ENCODE results near the gene DACH2. TPM values are rescaled to one million over a fixed set of nuclear protein-coding genes. Genes with fewer than 3 reads are reported as not detected.

The DACH2 gene
- polyA plus RNA-seq (2012; rRNA removed) = not detected in 2 replicates
- polyA plus RNA-seq (2012; cell fraction: cytosol; rRNA removed) = not detected in 2 replicates
- 0.02 TPM in 1 of 2 replicates, not detected in the other for polyA plus RNA-seq (2012; cell fraction: nucleus; rRNA removed)

DNA sequence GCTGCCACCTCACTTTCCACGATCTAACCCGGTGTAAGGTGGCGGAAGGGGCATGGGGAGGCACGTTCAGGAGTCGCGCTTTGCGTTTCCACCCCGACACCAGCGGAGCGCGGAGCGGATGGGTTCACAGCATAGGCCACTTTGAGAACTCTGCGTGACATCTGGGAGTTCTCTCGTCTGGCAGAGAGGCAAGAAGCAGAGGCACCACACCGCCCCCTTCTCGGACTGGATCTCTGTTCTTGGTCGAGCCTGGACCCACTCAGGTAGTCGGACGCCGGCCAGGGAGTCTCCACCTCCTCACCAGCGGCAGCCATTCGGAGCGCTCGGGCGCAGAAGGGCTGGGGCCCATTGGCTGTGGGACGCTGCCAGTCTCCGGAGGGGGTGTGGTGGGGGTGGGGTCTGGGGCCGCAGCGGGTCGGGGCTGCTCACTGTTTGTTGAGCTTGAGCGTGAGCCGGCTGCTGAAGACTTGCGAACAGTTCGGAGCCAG lies at the start of gene DACH2:
Gene DACH2 (plus strand): TSS at position 428 of the 488 bp plus-strand sequence.
- Histone ChIP-seq H3K9me2 (no peaks in the 10 kb centered on the region; the same call in 1 of the 2 replicates), H3F3A (replicated peaks; ENCODE audit: insufficient read depth) (no peaks in the 10 kb centered on the region), H2AFZ (ENCODE audit: low read depth) (peak within 1 kb of the TSS; percentile 87; the same call in 1 of the 2 replicates), H3K4me1 (ENCODE audit: control insufficient read depth in 1 of 2, insufficient read depth in 2 of 2, low read depth in 1 of 2, low read length in 1 of 2) (peaks cover 0 to 6% of the 10 kb centered on the region in 2 experiments; a peak in 1 of 4 replicates), H3K9me3 (no peaks in the 10 kb centered on the region), H3K36me3 (replicated peaks in 1 of 2; ENCODE audit: control insufficient read depth in 1 of 2, insufficient read depth in 2 of 2, low read length in 1 of 2) (no peaks in the 10 kb centered on the region), H3K27me3 (ENCODE audit: insufficient read depth) (peaks cover 38% of the 10 kb centered on the region), H3K4me3 (ENCODE audit: low read depth in 2 of 2, low read length in 1 of 2) (peak within 1 kb of the TSS; percentile 45 to 67), H3K79me2 (ENCODE audit: insufficient read depth) (no peaks in the 10 kb centered on the region), H4K20me1 (ENCODE audit: insufficient read depth) (no peaks in the 10 kb centered on the region), H3K9ac (no peak within 1 kb of the TSS), H3K27ac (ENCODE audit: low read depth in 2 of 2, low read length in 1 of 2) (no peak within 1 kb of the TSS), H3K4me2 (peak within 1 kb of the TSS; percentile 81)
- POLR2A ChIA-PET = no interaction called here
- 21% methylated on average over 28 of the region's 34 CpGs for WGBS (ENCODE audit: low lambda C conversion rate)
- CTCF ChIA-PET = no interaction called here
- peak; percentile 78 for DNase-seq
- no peak for TF ChIP-seq EP300 (IDR thresholded peaks at IDR 0.05; ENCODE audit: borderline replicate concordance in 1 of 2, low read depth in 1 of 2, low read length in 1 of 2)
- TF ChIP-seq, protein P1, sequence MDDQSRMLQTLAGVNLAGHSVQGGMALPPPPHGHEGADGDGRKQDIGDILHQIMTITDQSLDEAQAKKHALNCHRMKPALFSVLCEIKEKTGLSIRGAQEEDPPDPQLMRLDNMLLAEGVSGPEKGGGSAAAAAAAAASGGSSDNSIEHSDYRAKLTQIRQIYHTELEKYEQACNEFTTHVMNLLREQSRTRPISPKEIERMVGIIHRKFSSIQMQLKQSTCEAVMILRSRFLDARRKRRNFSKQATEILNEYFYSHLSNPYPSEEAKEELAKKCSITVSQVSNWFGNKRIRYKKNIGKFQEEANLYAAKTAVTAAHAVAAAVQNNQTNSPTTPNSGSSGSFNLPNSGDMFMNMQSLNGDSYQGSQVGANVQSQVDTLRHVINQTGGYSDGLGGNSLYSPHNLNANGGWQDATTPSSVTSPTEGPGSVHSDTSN (IDR thresholded peaks at IDR 0.05) = peak; percentile 80

- H3K9me2 ChIP-seq = no peaks in the 10 kb centered on the region
- no peak overlapping the region for H2AFZ ChIP-seq (ENCODE audit: low read depth)
- H3K4me3 ChIP-seq (ENCODE audit: low read depth in 2 of 2, low read length in 1 of 2) = no peak overlapping the region
- no peak overlapping the region for H3K4me2 ChIP-seq
- TF ChIP-seq RXRA (IDR thresholded peaks at IDR 0.05; ENCODE audit: borderline replicate concordance, low read depth) (no peak), MEF2A (IDR thresholded peaks at IDR 0.05; ENCODE audit: borderline replicate concordance, low read depth) (no peak), ELF1 (IDR thresholded peaks at IDR 0.05) (no peak), POLR2AphosphoS5 (IDR thresholded peaks at IDR 0.05; ENCODE audit: low read depth, low read length) (no peak), SMC3 (IDR thresholded peaks at IDR 0.05; ENCODE audit: low read depth, low read length) (no peak), SIN3A (IDR thresholded peaks at IDR 0.05; ENCODE audit: borderline replicate concordance, low read depth, low read length) (no peak), FOXM1 (IDR thresholded peaks at IDR 0.05; ENCODE audit: low read depth) (no peak), YY1 (IDR thresholded peaks at IDR 0.05; ENCODE audit: low read depth) (no peak), JUND (IDR thresholded peaks at IDR 0.05) (no peak), MXI1 (IDR thresholded peaks at IDR 0.05; ENCODE audit: low read depth, low read length) (no peak), GATA2 (CRISPR knock-in tag; IDR thresholded peaks at IDR 0.05) (no peak), TAF1 (IDR thresholded peaks at IDR 0.05; ENCODE audit: borderline replicate concordance, low read depth, low read length) (no peak), EP300 (IDR thresholded peaks at IDR 0.05; ENCODE audit: borderline replicate concordance in 1 of 2, low read depth in 1 of 2, low read length in 1 of 2) (no peak), GABPA (IDR thresholded peaks at IDR 0.05; ENCODE audit: low read depth) (no peak)
- TF ChIP-seq, protein P2, sequence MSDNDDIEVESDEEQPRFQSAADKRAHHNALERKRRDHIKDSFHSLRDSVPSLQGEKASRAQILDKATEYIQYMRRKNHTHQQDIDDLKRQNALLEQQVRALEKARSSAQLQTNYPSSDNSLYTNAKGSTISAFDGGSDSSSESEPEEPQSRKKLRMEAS (IDR thresholded peaks at IDR 0.05; ENCODE audit: low read depth) = no peak
- TF ChIP-seq, protein P1 (IDR thresholded peaks at IDR 0.05) = no peak
- TF ChIP-seq, protein P3, sequence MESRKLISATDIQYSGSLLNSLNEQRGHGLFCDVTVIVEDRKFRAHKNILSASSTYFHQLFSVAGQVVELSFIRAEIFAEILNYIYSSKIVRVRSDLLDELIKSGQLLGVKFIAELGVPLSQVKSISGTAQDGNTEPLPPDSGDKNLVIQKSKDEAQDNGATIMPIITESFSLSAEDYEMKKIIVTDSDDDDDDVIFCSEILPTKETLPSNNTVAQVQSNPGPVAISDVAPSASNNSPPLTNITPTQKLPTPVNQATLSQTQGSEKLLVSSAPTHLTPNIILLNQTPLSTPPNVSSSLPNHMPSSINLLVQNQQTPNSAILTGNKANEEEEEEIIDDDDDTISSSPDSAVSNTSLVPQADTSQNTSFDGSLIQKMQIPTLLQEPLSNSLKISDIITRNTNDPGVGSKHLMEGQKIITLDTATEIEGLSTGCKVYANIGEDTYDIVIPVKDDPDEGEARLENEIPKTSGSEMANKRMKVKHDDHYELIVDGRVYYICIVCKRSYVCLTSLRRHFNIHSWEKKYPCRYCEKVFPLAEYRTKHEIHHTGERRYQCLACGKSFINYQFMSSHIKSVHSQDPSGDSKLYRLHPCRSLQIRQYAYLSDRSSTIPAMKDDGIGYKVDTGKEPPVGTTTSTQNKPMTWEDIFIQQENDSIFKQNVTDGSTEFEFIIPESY (IDR thresholded peaks at IDR 0.05; ENCODE audit: borderline replicate concordance, low read depth) = no peak
- no peak for DNase-seq
- no peaks in the 10 kb centered on the region for H3K4me1 ChIP-seq (ENCODE audit: control insufficient read depth in 1 of 2, insufficient read depth in 2 of 2, low read depth in 1 of 2, low read length in 1 of 2)
- POLR2A ChIA-PET = no interaction called here
- H3K27ac ChIP-seq (ENCODE audit: low read depth in 2 of 2, low read length in 1 of 2) = no peak overlapping the region
- H4K20me1 ChIP-seq (ENCODE audit: insufficient read depth) = no peaks in the 10 kb centered on the region
- no peaks in the 10 kb centered on the region for H3K27me3 ChIP-seq (ENCODE audit: insufficient read depth)
- H3K9ac ChIP-seq = no peak overlapping the region
- CTCF ChIA-PET = no interaction called here
- H3K9me3 ChIP-seq = no peaks in the 10 kb centered on the region
- WGBS (ENCODE audit: low lambda C conversion rate) = 8% methylated on average over 2 of the region's 2 CpGs
- no peaks in the 10 kb centered on the region for H3F3A ChIP-seq (replicated peaks; ENCODE audit: insufficient read depth)
- H3K79me2 ChIP-seq (ENCODE audit: insufficient read depth) = no peaks in the 10 kb centered on the region
- no peaks in the 10 kb centered on the region for H3K36me3 ChIP-seq (replicated peaks in 1 of 2; ENCODE audit: control insufficient read depth in 1 of 2, insufficient read depth in 2 of 2, low read length in 1 of 2)
Observed at GRCh38 chrX:86102341-86102740, 45.9 kb upstream of the DACH2 start.
